Upper lobe of left lung (tissue), 4 donors: ENCODE results near the gene MISP3.

Experiments
- CTCF ChIP-seq, 6 experiments: fragments of 450-650 bp in 4 of 6; fragments of 200-600 bp in 2 of 6; sonication (generic) in 2 of 6; IDR thresholded peaks; one replicate each; pipeline ENCODE4 v1.5.1; 2016 to 2019; ENCODE audit warnings: antibody characterized with exemption in 6 of 6
- POLR2A ChIP-seq, 4 donors: fragments of 450-650 bp; IDR thresholded peaks; one replicate each; pipeline ENCODE4 v1.5.1; 2016 to 2017; ENCODE audit warnings: antibody characterized with exemption in 4 of 4, mild to moderate bottlenecking in 2 of 4
- POLR2AphosphoS5 ChIP-seq, 2 donors: sonication (generic); formaldehyde crosslinking; IDR thresholded peaks; one replicate each; pipeline ENCODE4 v1.5.1; 2017; ENCODE audit warnings: antibody characterized with exemption in 2 of 2

GRCh38 chr19:14027856-14028450 is 44.6 kb upstream of the MISP3 start, which contains the start of gene RLN3:
- TF ChIP-seq POLR2A (IDR thresholded peaks at IDR 0.05) (no peak), CTCF (IDR thresholded peaks at IDR 0.05) (no peak), POLR2AphosphoS5 (IDR thresholded peaks at IDR 0.05) (no peak)
